ENCODE measurements around the gene AIMP1.
"Not testable (repeated sequence)": the region's sequence is repeated elsewhere in the genome, so short reads cannot be mapped to it uniquely, and the experiment has no call there.

Gene AIMP1

GRCh38 chr4:106312997-106313522, 3.3 kb upstream of the AIMP1 start:
- no peak for DNase-seq

GRCh38 chr4:106314960-106315359, 1.4 kb upstream of the AIMP1 start:
- no peak for DNase-seq

GRCh38 chr4:106315476-106315967, 828 bp upstream of the AIMP1 start:
- peak; percentile 63 for DNase-seq

GRCh38 chr4:106316773-106317409, 541 bp downstream of the AIMP1 start:
- DNase-seq = no peak

- no peak for DNase-seq
Observed at GRCh38 chr4:106317815-106318214, 1.5 kb downstream of the AIMP1 start.

GRCh38 chr4:106318511-106318910, 2.2 kb downstream of the AIMP1 start:
- DNase-seq = no peak

- no peak for DNase-seq
Observed at GRCh38 chr4:106320235-106320634, 3.9 kb downstream of the AIMP1 start.

- not testable (repeated sequence) for DNase-seq
Observed at GRCh38 chr4:106321168-106321567, 4.8 kb downstream of the AIMP1 start.

GRCh38 chr4:106321814-106322213, 5.5 kb downstream of the AIMP1 start:
- DNase-seq = not testable (repeated sequence)

- no peak for DNase-seq
Observed at GRCh38 chr4:106323119-106323518, 6.8 kb downstream of the AIMP1 start.

GRCh38 chr4:106325800-106326199, 9.4 kb downstream of the AIMP1 start:
- no peak for DNase-seq

- DNase-seq = peak; percentile 28
Observed at GRCh38 chr4:106329041-106329618, 12.8 kb downstream of the AIMP1 start.

GRCh38 chr4:106333186-106333585, 16.8 kb downstream of the AIMP1 start:
- no peak for DNase-seq

- DNase-seq = no peak
Observed at GRCh38 chr4:106334741-106335470, 18.6 kb downstream of the AIMP1 start.

GRCh38 chr4:106336618-106337017, 20.3 kb downstream of the AIMP1 start:
- DNase-seq = no peak

- no peak for DNase-seq
Observed at GRCh38 chr4:106337916-106338315, 21.6 kb downstream of the AIMP1 start.

- no peak for DNase-seq
Observed at GRCh38 chr4:106338671-106339070, 22.3 kb downstream of the AIMP1 start.

- no peak for DNase-seq
Observed at GRCh38 chr4:106339431-106339830, 23.1 kb downstream of the AIMP1 start.

- no peak for DNase-seq
Observed at GRCh38 chr4:106340774-106341173, 24.4 kb downstream of the AIMP1 start.

- no peak for DNase-seq
Observed at GRCh38 chr4:106343865-106344646, 27.7 kb downstream of the AIMP1 start.

- no peak for DNase-seq
Observed at GRCh38 chr4:106344647-106344970, 28.3 kb downstream of the AIMP1 start.

- DNase-seq = no peak
Observed at GRCh38 chr4:106347167-106347566, 30.8 kb downstream of the AIMP1 start.

- DNase-seq = no peak
Observed at GRCh38 chr4:106351016-106351415, 34.7 kb downstream of the AIMP1 start.

Data from CD4-positive, alpha-beta T cell treated with Interleukin-4 for 4 hours (primary cell).